ENCODE measurements around the gene COL27A1.

- TF ChIP-seq POLR2AphosphoS5 (IDR thresholded peaks at IDR 0.05) (no peak), CTCF (IDR thresholded peaks at IDR 0.05) (no peak)
These were observed 91.7 kb downstream of the COL27A1 start for GRCh38 chr9:114247077-114247476.

Data from prostate gland (tissue), 2 donors.